ENCODE data around the gene SLC24A5. TPM values are rescaled to one million over a fixed set of nuclear protein-coding genes. Genes with fewer than 3 reads are reported as not detected.

Gene SLC24A5
- total RNA-seq, 1 donor from 2014 or later = not detected

DNA sequence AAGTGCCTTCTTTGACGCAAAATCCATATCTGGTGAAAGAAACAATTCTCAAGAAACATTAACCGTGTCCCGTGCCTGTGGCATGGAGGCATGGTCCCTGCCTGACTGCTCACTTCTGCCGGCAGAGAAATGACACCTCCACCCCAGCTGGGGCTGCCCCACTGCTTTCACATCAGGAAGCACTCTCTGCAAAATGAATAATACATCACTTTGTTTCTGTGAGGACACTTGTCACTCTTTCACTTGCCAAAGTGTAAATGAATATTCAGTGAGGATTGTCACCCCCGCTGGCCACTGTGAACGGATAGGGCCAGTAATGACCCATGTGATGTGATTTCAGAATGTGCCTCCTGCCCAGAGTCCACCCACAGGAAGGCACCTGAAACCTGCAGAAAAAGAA, 31.1 kb upstream of the SLC24A5 start:
- DNase-seq (ENCODE audit: low spot score) = no peak

DNA sequence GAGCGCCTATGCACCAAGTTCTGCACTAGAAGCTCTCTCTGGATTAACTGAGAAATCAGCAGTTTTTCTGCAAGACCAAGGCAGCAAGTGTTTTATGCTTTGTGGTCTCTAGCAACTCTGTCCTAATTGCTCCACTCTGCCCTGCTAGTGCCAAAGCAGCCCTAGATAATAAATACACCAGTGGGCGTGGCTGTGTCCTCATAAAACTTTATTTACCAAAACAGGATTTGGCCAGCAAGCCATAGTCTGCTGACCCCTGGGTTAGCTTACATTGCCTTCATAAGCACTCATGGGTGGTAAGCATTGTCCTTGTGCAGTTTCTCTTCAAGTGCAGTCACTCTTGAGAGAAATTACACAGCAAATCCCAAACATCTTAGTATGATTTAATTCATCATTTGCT, 30.7 kb upstream of the SLC24A5 start:
- no peak overlapping the region for H3K27ac ChIP-seq
- no peaks in the 10 kb centered on the region for H3K79me2 ChIP-seq (ENCODE audit: low read depth)
- TF ChIP-seq, protein P1, sequence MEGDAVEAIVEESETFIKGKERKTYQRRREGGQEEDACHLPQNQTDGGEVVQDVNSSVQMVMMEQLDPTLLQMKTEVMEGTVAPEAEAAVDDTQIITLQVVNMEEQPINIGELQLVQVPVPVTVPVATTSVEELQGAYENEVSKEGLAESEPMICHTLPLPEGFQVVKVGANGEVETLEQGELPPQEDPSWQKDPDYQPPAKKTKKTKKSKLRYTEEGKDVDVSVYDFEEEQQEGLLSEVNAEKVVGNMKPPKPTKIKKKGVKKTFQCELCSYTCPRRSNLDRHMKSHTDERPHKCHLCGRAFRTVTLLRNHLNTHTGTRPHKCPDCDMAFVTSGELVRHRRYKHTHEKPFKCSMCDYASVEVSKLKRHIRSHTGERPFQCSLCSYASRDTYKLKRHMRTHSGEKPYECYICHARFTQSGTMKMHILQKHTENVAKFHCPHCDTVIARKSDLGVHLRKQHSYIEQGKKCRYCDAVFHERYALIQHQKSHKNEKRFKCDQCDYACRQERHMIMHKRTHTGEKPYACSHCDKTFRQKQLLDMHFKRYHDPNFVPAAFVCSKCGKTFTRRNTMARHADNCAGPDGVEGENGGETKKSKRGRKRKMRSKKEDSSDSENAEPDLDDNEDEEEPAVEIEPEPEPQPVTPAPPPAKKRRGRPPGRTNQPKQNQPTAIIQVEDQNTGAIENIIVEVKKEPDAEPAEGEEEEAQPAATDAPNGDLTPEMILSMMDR (IDR thresholded peaks at IDR 0.05) = no peak
- no peak for TF ChIP-seq EZH2phosphoT487 (IDR thresholded peaks at IDR 0.05)
- TF ChIP-seq EZH2 (IDR thresholded peaks at IDR 0.05) = no peak
- no peaks in the 10 kb centered on the region for H3K36me3 Mint-ChIP-seq
- H3K4me1 Mint-ChIP-seq = peaks cover 20% of the 10 kb centered on the region
- H3K4me3 ChIP-seq = no peak overlapping the region
- no peak overlapping the region for H3K9ac ChIP-seq
- no peaks in the 10 kb centered on the region for H3K27me3 ChIP-seq
- DNase-seq (ENCODE audit: low spot score) = no peak
- peaks cover 11% of the 10 kb centered on the region for H3K9me3 Mint-ChIP-seq
- H3K4me2 ChIP-seq = no peak overlapping the region
- H3K9me3 ChIP-seq (ENCODE audit: low read depth) = no peaks in the 10 kb centered on the region
- H3K4me3 Mint-ChIP-seq = no peak overlapping the region
- no peak overlapping the region for H2AFZ ChIP-seq (replicated peaks)
- no peaks in the 10 kb centered on the region for H3K4me1 ChIP-seq
- peaks cover 5% of the 10 kb centered on the region for H3K27me3 Mint-ChIP-seq (ENCODE audit: insufficient read depth, low read depth)
- no peak overlapping the region for H3K27ac Mint-ChIP-seq
- H3F3A ChIP-seq (ENCODE audit: low read depth) = no peaks in the 10 kb centered on the region
- no peaks in the 10 kb centered on the region for H4K20me1 ChIP-seq (ENCODE audit: low read depth)
- no peaks in the 10 kb centered on the region for H3K36me3 ChIP-seq

More for the DNA sequence above, 31.1 kb upstream of the SLC24A5 start:
- TF ChIP-seq EZH2 (IDR thresholded peaks at IDR 0.05) (no peak), EZH2phosphoT487 (IDR thresholded peaks at IDR 0.05) (no peak)
- TF ChIP-seq, protein P1 (IDR thresholded peaks at IDR 0.05) = no peak
- H3K4me2 ChIP-seq = no peak overlapping the region
- H3K4me3 ChIP-seq = no peak overlapping the region
- Mint-ChIP-seq H3K4me1 (peaks cover 24% of the 10 kb centered on the region), H3K27ac (no peak overlapping the region), H3K9me3 (peaks cover 11% of the 10 kb centered on the region), H3K4me3 (no peak overlapping the region), H3K36me3 (no peaks in the 10 kb centered on the region), H3K27me3 (ENCODE audit: insufficient read depth, low read depth) (peaks cover 3% of the 10 kb centered on the region)
- no peaks in the 10 kb centered on the region for H4K20me1 ChIP-seq (ENCODE audit: low read depth)
- H3K27me3 ChIP-seq = no peaks in the 10 kb centered on the region
- no peaks in the 10 kb centered on the region for H3K4me1 ChIP-seq
- H3K27ac ChIP-seq = no peak overlapping the region
- no peaks in the 10 kb centered on the region for H3K36me3 ChIP-seq
- no peak overlapping the region for H3K9ac ChIP-seq
- H3F3A ChIP-seq (ENCODE audit: low read depth) = no peaks in the 10 kb centered on the region
- H2AFZ ChIP-seq (replicated peaks) = no peak overlapping the region
- H3K9me3 ChIP-seq (ENCODE audit: low read depth) = no peaks in the 10 kb centered on the region
- H3K79me2 ChIP-seq (ENCODE audit: low read depth) = no peaks in the 10 kb centered on the region

DNA sequence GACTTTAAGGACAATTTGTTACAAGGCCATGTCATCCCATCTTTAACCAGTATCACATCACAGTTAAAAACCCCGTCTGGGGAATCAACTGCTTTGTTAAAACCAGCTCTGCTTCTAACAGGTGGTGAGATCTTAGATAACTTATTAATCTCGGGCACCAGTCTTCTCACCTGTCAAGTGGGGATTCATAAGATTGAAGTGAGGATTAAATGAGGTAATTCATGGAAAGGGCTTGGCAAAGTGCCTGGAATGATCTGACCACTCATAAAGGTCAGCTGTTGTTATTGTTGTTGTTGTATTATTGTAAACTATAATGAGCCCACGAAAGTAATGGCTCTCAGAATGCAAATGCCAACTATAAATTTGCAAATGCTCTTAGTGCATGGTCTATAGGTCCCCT, 30.1 kb upstream of the SLC24A5 start:
- DNase-seq (ENCODE audit: low spot score) = no peak
- no peak overlapping the region for H3K27ac ChIP-seq
- H3K9ac ChIP-seq = no peak overlapping the region
- no peaks in the 10 kb centered on the region for H4K20me1 ChIP-seq (ENCODE audit: low read depth)
- H3K9me3 Mint-ChIP-seq = peaks cover 11% of the 10 kb centered on the region
- no peak overlapping the region for H2AFZ ChIP-seq (replicated peaks)
- no peaks in the 10 kb centered on the region for H3K9me3 ChIP-seq (ENCODE audit: low read depth)
- H3F3A ChIP-seq (ENCODE audit: low read depth) = no peaks in the 10 kb centered on the region
- H3K36me3 Mint-ChIP-seq = no peaks in the 10 kb centered on the region
- no peak overlapping the region for H3K4me3 ChIP-seq
- no peak overlapping the region for H3K4me2 ChIP-seq
- peaks cover 6% of the 10 kb centered on the region for H3K27me3 Mint-ChIP-seq (ENCODE audit: insufficient read depth, low read depth)
- H3K4me1 ChIP-seq = no peaks in the 10 kb centered on the region
- H3K36me3 ChIP-seq = no peaks in the 10 kb centered on the region
- peaks cover 20% of the 10 kb centered on the region for H3K4me1 Mint-ChIP-seq
- no peaks in the 10 kb centered on the region for H3K79me2 ChIP-seq (ENCODE audit: low read depth)
- TF ChIP-seq EZH2 (IDR thresholded peaks at IDR 0.05) (no peak), EZH2phosphoT487 (IDR thresholded peaks at IDR 0.05) (no peak)
- TF ChIP-seq, protein P1 (IDR thresholded peaks at IDR 0.05) = no peak
- no peak overlapping the region for H3K27ac Mint-ChIP-seq
- H3K27me3 ChIP-seq = no peaks in the 10 kb centered on the region
- H3K4me3 Mint-ChIP-seq = no peak overlapping the region
